Endometrium (tissue), 2 donors: ENCODE results near the gene DHRS7B.
"Not testable (repeated sequence)": the region's sequence is repeated elsewhere in the genome, so short reads cannot be mapped to it uniquely, and the experiment has no call there.

ENCODE experiments used
- FAIRE-seq: peaks from 2 replicates; lab custom pipeline; 2012; peaks lifted over from hg19 to GRCh38; lab: Jason Lieb, UNC
- donor health status: control.
- donor health status: control.

Gene DHRS7B

DNA sequence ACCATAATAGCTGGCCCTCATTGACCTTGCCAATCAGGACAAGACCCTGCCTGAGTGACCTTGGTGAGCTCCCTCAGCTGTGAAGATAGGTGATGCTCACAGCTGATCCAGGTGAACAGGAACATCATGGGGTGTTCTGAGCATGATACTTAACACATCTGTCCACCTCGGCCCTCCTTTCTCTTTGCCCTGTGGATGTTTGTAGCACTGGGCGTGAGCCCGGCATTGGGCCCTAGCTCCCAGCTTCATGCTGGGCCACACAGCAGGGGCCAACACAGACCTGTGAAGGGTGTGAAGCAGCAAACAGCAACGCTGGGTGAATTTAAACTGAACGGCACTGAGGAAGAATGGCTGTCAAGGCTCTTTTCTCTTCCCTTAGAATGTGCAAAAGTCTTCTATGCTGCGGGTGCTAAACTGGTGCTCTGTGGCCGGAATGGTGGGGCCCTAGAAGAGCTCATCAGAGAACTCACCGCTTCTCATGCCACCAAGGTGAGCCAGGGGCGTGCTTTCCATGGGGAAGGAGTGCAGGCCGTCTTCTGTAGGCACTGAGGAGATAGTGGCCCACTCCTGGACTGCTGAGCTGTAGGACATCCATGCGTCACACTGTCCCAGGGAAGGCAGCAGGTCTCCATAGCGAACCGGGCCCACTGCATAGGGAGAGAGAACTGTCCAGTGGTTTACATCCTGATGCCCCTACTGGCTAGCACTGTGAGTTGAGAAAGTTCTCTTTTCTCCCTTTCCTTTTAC, 51.3 kb downstream of the DHRS7B start:
- no peak for FAIRE-seq

GRCh38 chr17:21183468-21183867, 56.7 kb downstream of the DHRS7B start:
- FAIRE-seq: no peak

- no peak for FAIRE-seq
Measured at GRCh38 chr17:21184570-21184969, 57.8 kb downstream of the DHRS7B start.

DNA sequence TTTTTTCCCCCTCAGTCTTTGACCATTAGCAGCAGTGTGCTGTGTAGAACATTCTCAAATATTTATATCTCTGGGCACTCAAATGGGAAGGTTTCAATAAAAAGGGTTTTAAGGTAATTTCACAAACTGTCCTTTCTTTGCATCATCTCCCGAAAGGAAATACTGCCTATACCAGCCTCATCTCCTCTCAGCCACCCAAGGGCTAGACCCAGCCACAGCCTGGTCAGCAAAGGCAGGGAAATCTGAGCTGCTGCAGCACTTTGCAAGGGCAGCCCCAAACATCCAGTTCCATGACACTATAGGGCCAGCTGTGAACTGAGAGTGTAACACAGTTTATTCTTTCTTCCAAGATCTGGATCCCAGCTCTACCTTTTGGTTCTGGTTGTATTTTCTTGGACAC, 58.3 kb downstream of the DHRS7B start:
- no peak for FAIRE-seq

DNA sequence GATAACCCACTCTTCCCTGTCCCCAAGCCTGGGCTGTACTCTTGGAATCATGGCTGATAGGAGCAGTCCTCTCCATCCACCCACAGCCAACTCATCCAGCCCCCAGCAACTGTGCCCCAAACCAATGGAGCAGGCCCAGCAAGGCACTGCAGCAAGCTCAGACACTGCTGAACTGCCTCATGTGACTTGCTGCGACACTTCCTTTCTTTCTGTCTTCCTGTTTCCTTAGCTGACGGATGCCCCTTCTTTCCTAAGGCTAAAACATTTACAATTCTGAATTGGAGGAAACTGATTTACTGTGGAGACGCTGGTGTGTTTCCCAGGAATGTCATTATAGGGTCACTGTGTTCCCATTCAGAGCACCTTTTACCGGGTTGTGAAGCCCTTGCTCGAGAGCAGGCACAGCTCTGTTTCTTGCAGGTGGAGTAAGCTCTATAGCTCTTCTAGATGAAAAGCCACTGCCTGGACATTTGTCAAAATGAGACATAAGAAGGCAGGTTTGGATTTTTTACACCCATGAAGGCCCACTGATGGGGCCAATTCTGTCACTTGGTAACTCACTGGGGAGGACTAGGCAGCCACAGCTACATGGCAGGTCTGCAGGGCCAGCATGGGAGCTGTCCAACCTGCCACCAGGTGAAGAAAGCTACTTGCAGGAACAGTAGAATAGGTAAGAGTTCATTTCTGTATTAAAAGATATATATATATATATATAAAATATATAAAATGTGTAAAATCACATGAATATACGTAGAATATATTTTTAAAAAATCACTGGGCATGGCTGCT, 59.8 kb downstream of the DHRS7B start:
- FAIRE-seq: no peak

- FAIRE-seq: no peak
Measured at GRCh38 chr17:21189361-21189760, 62.6 kb downstream of the DHRS7B start.

DNA sequence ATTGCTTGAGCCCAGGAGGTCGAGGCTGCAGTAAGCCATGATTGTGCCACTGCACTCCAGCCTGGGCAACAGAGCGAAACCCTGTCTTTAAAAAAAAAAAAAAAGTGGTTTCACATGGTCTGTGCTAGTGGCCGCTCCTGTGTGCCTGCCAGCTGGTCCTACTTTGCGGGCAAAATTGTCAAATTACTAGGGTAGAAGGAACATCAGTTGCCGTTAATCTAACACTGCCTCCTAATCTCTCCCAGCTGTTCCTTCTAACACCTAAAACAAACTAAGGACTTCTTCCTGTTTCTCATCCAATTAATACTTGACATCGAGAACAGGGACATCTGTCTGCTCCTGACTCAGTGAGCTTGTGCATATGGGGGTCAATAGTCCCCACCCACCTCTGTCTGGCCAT, 63.3 kb downstream of the DHRS7B start:
- FAIRE-seq: no peak

GRCh38 chr17:21191698-21192097, 64.9 kb downstream of the DHRS7B start:
- no peak for FAIRE-seq

DNA sequence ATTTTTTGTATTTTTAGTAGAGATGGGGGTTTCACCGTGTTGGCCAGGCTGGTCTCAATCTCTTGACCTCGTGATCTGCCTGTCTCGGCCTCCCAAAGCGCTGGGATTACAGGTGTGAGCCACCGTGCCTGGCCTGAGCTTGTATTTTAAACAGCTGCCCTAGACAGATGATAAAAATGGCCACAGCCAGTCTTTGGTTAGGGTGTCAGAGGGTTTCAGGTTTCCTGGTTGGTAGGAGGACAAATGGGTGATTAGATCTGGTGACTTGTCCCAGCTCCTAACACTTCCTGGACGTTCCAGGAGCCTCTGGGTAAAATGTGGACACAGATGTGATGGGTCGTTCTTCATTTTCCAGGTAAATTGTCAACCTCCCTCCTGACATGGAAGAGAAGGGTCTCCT, 65.7 kb downstream of the DHRS7B start:
- not testable (repeated sequence) for FAIRE-seq

GRCh38 chr17:21193031-21193430, 66.3 kb downstream of the DHRS7B start:
- FAIRE-seq: no peak

DNA sequence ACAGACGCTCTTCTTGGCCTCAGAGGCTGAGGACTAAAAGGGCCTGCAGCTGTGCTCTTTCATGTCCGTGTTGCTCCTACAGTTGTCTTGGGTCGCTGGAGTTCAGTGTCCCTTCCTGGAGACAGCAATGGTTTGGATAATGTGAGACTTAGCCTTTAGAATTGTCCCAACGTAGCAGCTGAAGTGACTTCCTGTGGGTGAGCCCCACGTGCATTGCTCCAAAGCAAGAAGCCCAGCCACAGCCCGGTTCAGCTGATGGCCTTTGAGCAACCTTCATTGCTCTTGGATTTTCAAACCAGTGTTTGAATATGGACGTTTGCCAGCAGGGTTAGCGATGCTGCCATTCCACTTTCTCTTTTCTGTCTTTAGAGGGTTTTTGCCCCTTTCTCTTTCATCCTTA, 67.5 kb downstream of the DHRS7B start:
- no peak for FAIRE-seq

- no peak for FAIRE-seq
Measured at GRCh38 chr17:21194703-21195102, 67.9 kb downstream of the DHRS7B start.

- FAIRE-seq: no peak
Measured at GRCh38 chr17:21196126-21196525, 69.4 kb downstream of the DHRS7B start.

DNA sequence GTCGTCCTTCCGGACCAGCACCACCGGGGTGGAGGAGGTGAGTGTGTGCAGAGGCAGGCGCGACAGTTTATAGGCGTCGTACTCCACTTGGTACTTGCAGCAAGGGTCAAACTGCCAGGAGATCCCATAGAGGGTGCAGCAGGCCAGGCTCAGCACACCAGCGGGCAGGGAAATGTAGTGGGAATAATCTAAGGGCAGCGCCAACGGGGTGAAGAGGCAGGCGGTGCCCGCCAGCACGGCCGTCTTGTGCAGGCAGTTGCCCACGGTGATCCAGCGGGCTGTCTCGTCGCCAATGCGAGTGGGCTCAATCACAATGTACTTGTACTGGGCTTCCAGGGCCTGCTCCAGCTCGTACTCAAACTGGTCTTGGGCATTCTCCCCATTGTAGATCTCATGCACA, 71.6 kb downstream of the DHRS7B start:
- FAIRE-seq: no peak

- no peak for FAIRE-seq
Measured at GRCh38 chr17:21199311-21199710, 72.5 kb downstream of the DHRS7B start.

DNA sequence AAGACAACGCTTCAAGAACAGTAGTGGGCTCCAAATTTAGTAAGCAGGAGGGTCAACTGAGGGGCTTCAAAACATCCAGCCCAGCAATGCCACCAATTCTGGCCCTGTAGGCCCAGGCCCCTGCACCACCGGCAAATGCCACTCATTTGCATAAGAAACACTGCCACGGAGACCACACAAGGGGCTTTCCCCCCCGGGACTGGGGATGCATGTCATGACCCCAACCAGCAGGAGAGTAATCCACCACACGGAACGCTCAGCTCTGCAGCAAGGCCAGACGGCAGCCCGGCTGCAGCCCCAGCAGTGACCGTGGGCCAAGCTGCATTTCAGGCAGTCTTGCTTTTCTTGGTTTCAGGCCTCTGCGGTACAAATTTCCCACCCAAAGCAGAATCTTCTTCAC, 73.1 kb downstream of the DHRS7B start:
- no peak for FAIRE-seq

- FAIRE-seq: no peak
Measured at GRCh38 chr17:21200590-21201297, 74.0 kb downstream of the DHRS7B start.

DNA sequence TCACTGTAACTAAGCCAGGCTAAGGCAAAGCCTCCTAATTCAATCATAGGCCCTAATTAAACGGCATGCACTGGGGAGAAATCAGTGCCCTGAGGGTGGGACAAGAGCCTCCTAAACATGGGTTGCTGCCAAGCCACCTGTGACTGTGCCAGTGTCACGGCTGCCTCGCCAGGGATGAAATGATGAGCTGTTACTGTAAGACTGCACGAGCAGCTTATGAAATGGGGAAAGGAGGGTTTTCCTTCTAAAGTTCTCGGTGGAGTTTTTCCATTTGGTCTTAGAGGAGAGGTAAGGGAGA, 74.5 kb downstream of the DHRS7B start:
- FAIRE-seq: no peak

DNA sequence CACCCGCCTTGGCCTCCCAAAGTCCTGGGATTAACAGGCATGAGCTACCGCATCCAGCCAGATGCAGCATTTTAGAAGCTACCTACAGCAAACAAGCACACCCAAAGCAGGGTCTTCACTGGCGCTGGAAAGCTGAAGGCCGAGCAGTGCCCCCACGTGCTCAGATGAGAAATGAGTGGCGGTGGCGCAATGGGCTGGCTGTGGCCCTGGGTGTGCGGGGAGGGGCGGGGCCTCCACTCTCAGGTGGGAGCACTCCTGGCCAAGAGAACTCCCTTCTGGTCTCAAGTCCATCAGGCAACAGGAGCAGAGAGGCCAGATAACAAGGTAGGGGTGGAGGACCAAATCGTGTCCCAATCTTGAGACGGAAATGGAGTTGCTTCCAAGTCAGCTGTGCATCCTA, 75.1 kb downstream of the DHRS7B start:
- no peak for FAIRE-seq

DNA sequence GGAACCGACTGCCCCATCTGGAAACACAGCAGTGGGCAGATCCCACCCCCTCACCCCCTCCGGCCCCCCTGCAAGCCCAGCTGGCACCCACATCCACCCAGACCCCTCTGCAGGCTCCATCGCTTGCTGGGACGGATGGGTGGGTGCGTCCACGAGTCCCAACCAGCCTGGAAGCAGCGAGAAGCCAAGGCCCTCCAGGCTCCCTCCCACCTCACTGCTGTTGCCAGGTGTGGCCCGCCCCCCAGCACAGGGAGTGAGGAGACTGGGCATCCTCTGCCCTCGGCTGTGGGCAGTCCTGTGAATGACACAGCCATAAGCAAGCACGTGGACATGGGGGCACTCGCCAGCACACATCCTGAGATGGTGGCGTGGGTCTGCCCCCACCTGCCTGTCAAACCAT, 75.7 kb downstream of the DHRS7B start:
- FAIRE-seq: no peak

GRCh38 chr17:21204935-21205334, 78.2 kb downstream of the DHRS7B start:
- FAIRE-seq: no peak

GRCh38 chr17:21208352-21208751, 81.6 kb downstream of the DHRS7B start:
- no peak for FAIRE-seq

GRCh38 chr17:21209511-21210175, 82.9 kb downstream of the DHRS7B start:
- no peak for FAIRE-seq
